Central memory CD8-positive, alpha-beta T cell (primary cell): ENCODE measurements around the gene DNMT3L.
"Not testable (repeated sequence)": the region's sequence is repeated elsewhere in the genome, so short reads cannot be mapped to it uniquely, and the experiment has no call there.

Experiments used
- ATAC-seq: fragments of 150-1000 bp; cut with Tn5 transposase; replicated peaks from 2 replicates; pipeline ENCODE4 v1.10.0; 2022; ENCODE audit warnings: mild to moderate bottlenecking, moderate FRiP score, moderate number of reproducible peaks; ENCODE audit not compliant: poor library complexity, severe bottlenecking; ENCODE audit errors: extremely low read depth
- DNase-seq, 2 donors: peaks; one replicate each; pipeline ENCODE4 v3.0.0; 2021; ENCODE audit warnings: low spot score in 2 of 2
- H3K27ac Mint-ChIP-seq: one replicate; pipeline ENCODE4 v1.8.0; 2022; ENCODE audit warnings: low read depth, mild to moderate bottlenecking, moderate library complexity, mixed read lengths
- H3K27me3 Mint-ChIP-seq: one replicate; pipeline ENCODE4 v1.8.0; 2022; ENCODE audit warnings: mixed read lengths
- H3K36me3 Mint-ChIP-seq: one replicate; pipeline ENCODE4 v1.8.0; 2022; ENCODE audit warnings: mild to moderate bottlenecking, moderate library complexity, mixed read lengths; ENCODE audit not compliant: insufficient read depth
- H3K4me1 Mint-ChIP-seq: one replicate; pipeline ENCODE4 v1.8.0; 2022; ENCODE audit warnings: mixed read lengths
- H3K4me3 Mint-ChIP-seq: one replicate; pipeline ENCODE4 v1.8.0; 2022; ENCODE audit warnings: mild to moderate bottlenecking, moderate library complexity, mixed read lengths
- H3K9me3 Mint-ChIP-seq: one replicate; pipeline ENCODE4 v1.8.0; 2022; ENCODE audit warnings: mixed read lengths

The DNMT3L gene

DNA sequence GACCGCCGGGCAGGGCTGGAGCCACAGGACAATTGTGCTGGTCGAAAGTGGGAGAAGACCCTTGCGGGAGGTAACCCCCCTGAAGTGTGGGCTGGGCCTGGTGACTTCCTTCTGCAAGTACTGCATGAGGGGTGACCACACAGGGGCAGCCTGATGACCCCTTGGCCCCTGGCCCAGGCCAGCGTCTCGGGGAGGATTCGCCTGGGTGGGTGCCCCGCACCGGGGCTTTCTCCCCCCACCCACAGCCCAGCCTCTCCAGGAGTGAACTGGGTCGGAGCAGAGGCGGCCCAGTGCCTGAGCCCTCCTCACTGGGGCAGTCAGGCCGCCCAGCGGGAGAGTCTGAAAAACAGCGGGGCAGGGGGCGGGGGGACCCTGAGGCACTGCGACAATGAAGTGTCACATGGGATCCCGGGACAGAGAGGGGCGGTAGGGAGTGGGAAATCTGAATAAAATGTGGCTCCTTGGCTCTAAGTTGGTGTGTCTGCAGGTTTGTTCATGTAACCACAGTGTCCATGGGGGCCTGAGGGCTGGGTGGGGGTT lies 1.6 kb upstream of the DNMT3L start:
- Mint-ChIP-seq H3K27me3 (peaks cover 12% of the 10 kb centered on the region), H3K36me3 (peaks cover 2% of the 10 kb centered on the region), H3K27ac (no peak overlapping the region), H3K4me1 (no peaks in the 10 kb centered on the region), H3K4me3 (no peak overlapping the region), H3K9me3 (no peaks in the 10 kb centered on the region)
- no peak for DNase-seq
- no peak for ATAC-seq

DNA sequence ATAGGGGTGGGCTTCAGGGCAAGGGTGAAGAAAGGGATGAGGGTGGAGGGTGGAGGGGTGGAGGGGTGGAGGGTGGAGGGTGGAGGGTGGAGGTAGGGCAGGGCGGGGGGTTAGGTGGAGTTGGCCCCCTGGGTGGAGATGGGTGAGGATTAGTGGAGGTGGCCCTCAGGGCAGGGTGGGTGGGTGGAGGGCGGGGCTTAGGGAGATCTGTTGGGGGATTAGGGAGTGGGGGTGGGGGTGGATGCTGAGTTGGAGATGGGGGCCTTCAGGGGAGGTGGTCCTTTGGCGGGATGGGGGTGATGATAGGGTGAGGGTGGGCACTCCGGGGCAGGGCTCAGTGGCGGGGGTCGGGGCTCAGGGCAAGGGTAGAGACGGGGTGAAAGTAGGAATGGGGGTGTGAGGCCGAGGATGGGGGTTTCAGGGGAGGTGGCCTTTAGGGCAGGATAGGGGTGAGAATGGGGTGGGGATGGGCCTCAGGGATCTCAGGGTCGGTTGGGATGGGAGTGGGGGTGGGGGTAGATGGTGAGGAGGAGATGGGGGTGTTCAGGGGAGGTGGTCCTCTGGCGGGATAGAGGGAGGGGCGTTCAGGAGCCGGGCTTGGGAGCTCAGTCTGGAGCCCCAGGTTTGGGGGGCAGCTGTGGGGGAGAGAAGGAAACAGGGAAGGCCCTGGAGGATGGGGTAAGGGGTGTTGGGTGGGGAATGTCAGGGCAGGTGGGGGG lies 800 bp upstream of the DNMT3L start:
- DNase-seq (no peak), ATAC-seq (no peak)
- Mint-ChIP-seq H3K4me3 (no peak overlapping the region), H3K9me3 (no peaks in the 10 kb centered on the region), H3K36me3 (peaks cover 2% of the 10 kb centered on the region), H3K27me3 (peaks cover 12% of the 10 kb centered on the region), H3K27ac (no peak overlapping the region), H3K4me1 (no peaks in the 10 kb centered on the region)

GRCh38 chr21:44260791-44261631 lies 686 bp downstream of the DNMT3L start:
- Mint-ChIP-seq H3K27ac (no peak overlapping the region), H3K27me3 (peaks cover 12% of the 10 kb centered on the region), H3K4me3 (no peak overlapping the region), H3K4me1 (no peaks in the 10 kb centered on the region), H3K9me3 (no peaks in the 10 kb centered on the region), H3K36me3 (peaks cover 2% of the 10 kb centered on the region)
- ATAC-seq (no peak), DNase-seq (no peak)

GRCh38 chr21:44260066-44260465 lies 1.6 kb downstream of the DNMT3L start:
- H3K36me3 Mint-ChIP-seq = peaks cover 2% of the 10 kb centered on the region
- no peaks in the 10 kb centered on the region for H3K9me3 Mint-ChIP-seq
- no peaks in the 10 kb centered on the region for H3K4me1 Mint-ChIP-seq
- ATAC-seq = no peak
- no peak overlapping the region for H3K4me3 Mint-ChIP-seq
- H3K27me3 Mint-ChIP-seq = peaks cover 15% of the 10 kb centered on the region
- H3K27ac Mint-ChIP-seq = no peak overlapping the region
- no peak for DNase-seq

DNA sequence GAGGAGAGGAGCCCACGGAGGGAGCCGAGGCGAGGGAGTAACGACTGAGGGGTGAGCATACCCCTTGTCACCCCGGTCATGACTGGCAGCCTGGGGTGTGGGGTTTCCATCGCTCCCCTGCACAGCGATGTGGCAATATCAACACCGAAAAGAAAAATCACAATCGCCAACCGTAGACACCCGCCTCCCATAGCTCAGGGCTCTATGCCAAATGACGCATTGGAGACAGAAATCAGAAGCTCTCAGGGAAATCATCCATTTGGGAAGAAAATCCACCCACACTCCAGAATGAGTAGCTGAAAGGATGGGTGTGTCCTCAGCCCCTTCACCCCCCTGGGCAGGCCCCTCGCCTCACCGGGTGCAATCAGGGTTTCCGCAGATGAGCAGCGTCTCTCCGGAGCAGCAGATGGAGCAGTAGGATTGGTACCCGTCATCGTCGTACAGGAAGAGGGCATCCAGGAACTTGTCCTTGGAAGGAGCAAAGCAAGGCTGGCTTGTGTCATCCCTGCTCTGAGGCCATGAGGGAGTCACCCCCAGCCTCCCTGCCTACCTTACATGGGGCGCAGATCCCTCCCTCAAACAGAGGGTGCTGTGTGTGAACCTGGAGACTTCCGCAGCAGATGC lies 2.5 kb downstream of the DNMT3L start:
- ATAC-seq (no peak), DNase-seq (no peak)
- peaks cover 2% of the 10 kb centered on the region for H3K36me3 Mint-ChIP-seq
- H3K27ac Mint-ChIP-seq = no peak overlapping the region
- H3K9me3 Mint-ChIP-seq = no peaks in the 10 kb centered on the region
- no peaks in the 10 kb centered on the region for H3K4me1 Mint-ChIP-seq
- peaks cover 22% of the 10 kb centered on the region for H3K27me3 Mint-ChIP-seq
- no peak overlapping the region for H3K4me3 Mint-ChIP-seq

GRCh38 chr21:44258056-44258725 lies 3.5 kb downstream of the DNMT3L start:
- peaks cover 22% of the 10 kb centered on the region for H3K27me3 Mint-ChIP-seq

DNA sequence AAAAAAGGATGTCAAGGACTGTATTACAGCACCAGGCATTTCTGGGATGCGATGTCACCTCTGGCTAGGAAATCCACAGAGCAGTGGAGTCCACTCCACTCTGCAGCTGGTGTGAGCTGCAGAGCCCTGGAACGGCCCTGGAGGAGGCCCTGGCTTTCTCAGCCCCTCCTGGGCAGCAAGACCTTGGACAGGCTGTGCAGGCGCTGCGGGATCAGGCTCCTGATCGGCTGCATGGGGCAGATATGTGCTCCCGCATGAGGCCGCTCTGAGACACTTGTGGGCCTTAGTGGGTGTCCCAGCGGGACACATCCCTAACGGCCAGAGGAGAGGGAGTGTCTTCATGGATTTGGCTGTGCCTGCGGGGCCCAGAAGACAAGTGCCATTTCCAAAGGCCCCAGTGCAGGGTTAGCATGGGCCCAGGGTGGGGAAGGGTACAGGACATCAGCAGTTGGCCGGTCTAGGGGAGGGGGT lies 6.2 kb downstream of the DNMT3L start:
- H3K4me1 Mint-ChIP-seq = no peaks in the 10 kb centered on the region
- DNase-seq (no peak), ATAC-seq (no peak)
- no peaks in the 10 kb centered on the region for H3K9me3 Mint-ChIP-seq
- no peak overlapping the region for H3K27ac Mint-ChIP-seq
- H3K36me3 Mint-ChIP-seq = peaks cover 2% of the 10 kb centered on the region
- peaks cover 22% of the 10 kb centered on the region for H3K27me3 Mint-ChIP-seq
- H3K4me3 Mint-ChIP-seq = no peak overlapping the region

More at GRCh38 chr21:44258056-44258725, 3.5 kb downstream of the DNMT3L start:
- Mint-ChIP-seq H3K27ac (no peak overlapping the region), H3K9me3 (no peaks in the 10 kb centered on the region), H3K4me3 (no peak overlapping the region), H3K36me3 (peaks cover 2% of the 10 kb centered on the region), H3K4me1 (no peaks in the 10 kb centered on the region)
- DNase-seq = no peak
- ATAC-seq = no peak

- ATAC-seq = no peak
- Mint-ChIP-seq H3K4me3 (no peak overlapping the region), H3K4me1 (no peaks in the 10 kb centered on the region), H3K36me3 (no peaks in the 10 kb centered on the region), H3K27ac (no peak overlapping the region), H3K27me3 (peaks cover 17% of the 10 kb centered on the region), H3K9me3 (no peaks in the 10 kb centered on the region)
- DNase-seq = no peak
These were observed 7.6 kb downstream of the DNMT3L start for GRCh38 chr21:44253832-44254710.

DNA sequence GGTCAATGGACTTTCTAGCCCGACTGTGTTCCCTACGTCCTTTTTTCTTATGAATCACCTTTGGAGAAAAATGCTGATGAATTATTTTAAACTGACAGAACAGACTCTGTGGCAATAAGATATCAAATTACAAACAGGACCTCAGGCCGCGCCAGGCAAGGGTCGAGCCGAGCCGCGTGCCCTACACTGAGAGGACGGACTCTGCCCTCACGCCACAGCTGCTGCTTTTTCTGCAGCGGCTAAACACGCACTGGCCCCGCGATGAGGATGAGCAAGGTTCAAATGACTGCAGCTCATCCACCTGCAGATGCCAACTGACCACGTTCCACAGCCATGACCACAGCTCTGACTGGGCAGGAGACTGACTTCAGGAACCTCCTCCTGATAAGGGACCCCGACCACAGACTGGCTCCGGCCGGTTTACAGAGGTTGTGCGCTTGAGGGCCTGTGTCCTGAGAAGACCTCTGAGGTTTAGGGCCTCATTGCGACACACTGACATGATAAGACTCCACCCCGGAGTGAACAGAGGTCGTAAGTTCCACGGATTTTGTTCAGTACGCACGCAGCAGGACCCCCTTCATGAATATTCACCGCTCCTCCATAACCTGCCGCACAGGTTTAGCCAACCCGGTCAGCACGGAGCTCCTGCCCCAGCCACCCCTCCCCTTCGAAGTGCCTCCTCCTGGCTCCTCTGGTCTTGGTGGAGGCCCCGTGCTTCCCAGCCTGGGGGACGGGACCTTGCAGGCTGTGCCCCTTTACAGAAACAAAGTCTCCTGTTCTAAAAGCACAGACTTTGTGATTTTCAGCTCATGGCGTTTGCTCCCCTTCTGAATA lies 12.3 kb downstream of the DNMT3L start:
- not testable (repeated sequence) for H3K27me3 Mint-ChIP-seq, H3K27ac Mint-ChIP-seq, H3K4me3 Mint-ChIP-seq, H3K4me1 Mint-ChIP-seq, H3K9me3 Mint-ChIP-seq, H3K36me3 Mint-ChIP-seq, ATAC-seq, DNase-seq

DNA sequence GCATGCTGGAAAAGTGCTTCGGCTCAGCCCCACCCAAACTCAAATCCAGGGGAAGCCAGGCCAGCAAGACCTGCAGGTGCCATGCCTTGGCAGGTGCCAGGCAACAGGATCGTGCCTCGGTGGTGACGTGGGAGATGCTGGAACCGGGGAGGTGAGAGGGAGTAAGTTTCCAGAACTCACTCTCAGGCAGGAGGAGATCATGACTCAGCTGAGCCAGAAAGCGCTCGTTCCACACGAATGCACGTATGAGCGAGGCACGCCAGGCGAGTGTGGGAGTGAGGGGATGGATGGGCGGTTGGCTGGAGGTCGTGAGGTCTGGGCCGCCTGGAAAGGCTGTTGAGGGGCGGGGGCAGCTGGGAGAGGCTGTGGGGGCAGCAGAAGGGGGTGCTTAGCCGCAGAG lies 13.8 kb downstream of the DNMT3L start:
- not testable (repeated sequence) for ATAC-seq, H3K27me3 Mint-ChIP-seq, H3K4me1 Mint-ChIP-seq, H3K9me3 Mint-ChIP-seq, DNase-seq, H3K36me3 Mint-ChIP-seq, H3K27ac Mint-ChIP-seq, H3K4me3 Mint-ChIP-seq

GRCh38 chr21:44243980-44244379 lies 17.7 kb downstream of the DNMT3L start:
- not testable (repeated sequence) for H3K36me3 Mint-ChIP-seq, DNase-seq, H3K4me3 Mint-ChIP-seq, H3K4me1 Mint-ChIP-seq, H3K27me3 Mint-ChIP-seq, H3K27ac Mint-ChIP-seq, H3K9me3 Mint-ChIP-seq
- peak; percentile 86 for ATAC-seq
